Kidney (tissue), 14 donors: ENCODE measurements around the gene TNS4. TPM values are rescaled to one million over a fixed set of nuclear protein-coding genes. Genes with fewer than 3 reads are reported as not detected.

Experiments
- DNase-seq, 5 donors: peaks; one replicate each; pipeline ENCODE4 v3.0.0-alpha.2; 2013 to 2020
- FAIRE-seq: peaks from 2 replicates; lab custom pipeline; 2012; peaks lifted over from hg19 to GRCh38; lab: Jason Lieb, UNC
- H3K27ac ChIP-seq, 2 donors: one replicate each; pipeline ENCODE4 v1.7.0; 2013; ENCODE audit warnings: low read depth in 2 of 2, low read length in 2 of 2, inconsistent platforms in 1 of 2
- H3K27me3 ChIP-seq: one replicate; pipeline ENCODE4 v1.7.1; 2013; ENCODE audit warnings: low read length, inconsistent platforms; ENCODE audit not compliant: control insufficient read depth, insufficient read depth
- H3K36me3 ChIP-seq, 3 donors: one replicate each; pipeline versions ENCODE4 v1.7.0 to v1.7.1; 2013; ENCODE audit warnings: low read length in 3 of 3, control low read depth in 1 of 3, inconsistent platforms in 1 of 3; ENCODE audit not compliant: insufficient read depth in 3 of 3, control insufficient read depth in 2 of 3
- H3K4me1 ChIP-seq, 3 donors: one replicate each; pipeline versions ENCODE4 v1.7.0 to v1.7.1; 2013; ENCODE audit warnings: low read length in 3 of 3, inconsistent platforms in 1 of 3, low read depth in 1 of 3; ENCODE audit not compliant: control insufficient read depth in 2 of 3, insufficient read depth in 2 of 3
- H3K4me3 ChIP-seq, 3 donors: one replicate each; pipeline versions ENCODE4 v1.7.0 to v1.8.1; 2013; ENCODE audit warnings: low read length in 3 of 3, control low read depth in 1 of 3, inconsistent platforms in 1 of 3
- H3K9ac ChIP-seq, 3 donors: one replicate each; pipeline versions ENCODE4 v1.7.0 to v1.7.1; 2013; ENCODE audit warnings: low read length in 3 of 3, control low read depth in 1 of 3, inconsistent platforms in 1 of 3
- H3K9me3 ChIP-seq, 3 donors: one replicate each; pipeline versions ENCODE4 v1.7.0 to v1.7.1; 2013; ENCODE audit warnings: low read length in 3 of 3, control low read depth in 1 of 3, inconsistent platforms in 1 of 3; ENCODE audit not compliant: control insufficient read depth in 2 of 3, insufficient read depth in 1 of 3
- CTCF ChIP-seq: IDR thresholded peaks from 3 replicates; pipeline ENCODE4 v1.5.1; 2012; ENCODE audit warnings: mild to moderate bottlenecking, moderate library complexity, borderline replicate concordance; ENCODE audit not compliant: insufficient read depth; ENCODE audit errors: extremely low read depth
- intact Hi-C: fragments of 100-400 bp; cut with DNase I; formaldehyde crosslinking; loops from one replicate; pipeline ENCODE4 v1.11.1; 2022
- polyA plus RNA-seq: library from polyadenylated mRNA; stranded (reverse); fragments of 350-450 nt; fragmentation: Illumina TruSeq; extraction: RNeasy Lipid Tissue Mini Kit (QIAGEN cat#74804); gene quantifications from one replicate; pipeline ENCODE4 v1.2.3, GENCODE V29; 2014; ENCODE audit warnings: low read depth, low replicate concordance; ENCODE audit not compliant: insufficient read depth
- total RNA-seq: library from RNA; stranded (reverse); fragmentation: NEBNext Ultra II Directional; extraction: Animal tissue kit (Norgen Biotek cat#: 25700); gene quantifications from one replicate; pipeline ENCODE4 v1.2.1, GENCODE V29; 2021
- donor health status: control.
- donor health status: control.
- donor health status: control.
- donor health status: control.
- donor health status: control.
- donor health status: DM: yes; HTN: yes; CAD: no.
- donor health status: Normal renal cell carcinoma (clear cell type).

TNS4 gene
- total and polyA plus RNA-seq, 2 donors from 2014 or later, result 0.31 to 2.2 TPM

GRCh38 chr17:40496634-40497420 is 4.6 kb downstream of the TNS4 start:
- peaks cover 0 to 9% (median 7%) of the 10 kb centered on the region in 3 donors for H3K4me1 ChIP-seq
- H3K4me3 ChIP-seq, result no peak overlapping the region
- no peak overlapping the region for H3K27ac ChIP-seq
- no peaks in the 10 kb centered on the region for H3K27me3 ChIP-seq
- no peak for TF ChIP-seq CTCF
- H3K36me3 ChIP-seq, result no peaks in the 10 kb centered on the region
- no peaks in the 10 kb centered on the region for H3K9me3 ChIP-seq
- FAIRE-seq (no peak), DNase-seq (peak in 1 of 5 donors; percentile 18)
- intact Hi-C loops, result no loop called here
- H3K9ac ChIP-seq, result no peak overlapping the region

GRCh38 chr17:40496170-40496569 is 5.3 kb downstream of the TNS4 start:
- no peak overlapping the region for H3K4me3 ChIP-seq
- peaks cover under 1 to 9% (median 7%) of the 10 kb centered on the region in 3 donors for H3K4me1 ChIP-seq
- DNase-seq (peak in 1 of 5 donors; percentile 74), FAIRE-seq (no peak)
- intact Hi-C loops, result no loop called here
- no peaks in the 10 kb centered on the region for H3K9me3 ChIP-seq
- no peaks in the 10 kb centered on the region for H3K27me3 ChIP-seq
- TF ChIP-seq CTCF, result no peak
- no peak overlapping the region for H3K9ac ChIP-seq
- H3K27ac ChIP-seq, result no peak overlapping the region
- H3K36me3 ChIP-seq, result no peaks in the 10 kb centered on the region

GRCh38 chr17:40495140-40495539 is 6.3 kb downstream of the TNS4 start:
- peaks cover 3 to 11% (median 11%) of the 10 kb centered on the region in 3 donors for H3K4me1 ChIP-seq
- intact Hi-C loops, result no loop called here
- no peaks in the 10 kb centered on the region for H3K9me3 ChIP-seq
- no peak overlapping the region for H3K4me3 ChIP-seq
- no peak overlapping the region for H3K27ac ChIP-seq
- DNase-seq (no peak), FAIRE-seq (no peak)
- H3K9ac ChIP-seq, result no peak overlapping the region
- no peaks in the 10 kb centered on the region for H3K36me3 ChIP-seq
- H3K27me3 ChIP-seq, result no peaks in the 10 kb centered on the region
- TF ChIP-seq CTCF, result no peak
